IMR-90 (cell line): ENCODE data around the gene NNAT. TPM values are rescaled to one million over a fixed set of nuclear protein-coding genes. Genes with fewer than 3 reads are reported as not detected.

Experiments
- ATAC-seq: fragments of 200-7000 bp; cut with Tn5 transposase; 2 replicates; pipeline ENCODE4 v1.9.1; 2020; ENCODE audit warnings: low read depth, mild to moderate bottlenecking, moderate library complexity
- BruUV-seq: library from RNA; stranded (reverse); fragments of 400-500 nt; replicated peaks from 2 replicates; lab custom pipeline; 2021; lab: Mats Ljungman, UMichigan
- CTCF ChIA-PET: fragments of 300-600 bp; formaldehyde crosslinking; extraction: SDS; loops from one replicate; lab custom pipeline; 2021; ENCODE audit warnings: antibody characterized with exemption; lab: Yijun Ruan, JAX
- POLR2A ChIA-PET: fragments of 300-600 bp; sonication (Branson Sonifier 250); formaldehyde crosslinking; loops from one replicate; lab custom pipeline; 2022; ENCODE audit warnings: antibody characterized with exemption; ENCODE audit not compliant: unreplicated experiment; lab: Charles Lee
- DNase-seq: peaks from one replicate; pipeline ENCODE4 v3.0.0; 2013
- H2AFZ ChIP-seq: replicated peaks from 2 replicates; pipeline ENCODE3; 2013; ENCODE audit warnings: low read length, mild to moderate bottlenecking; ENCODE audit not compliant: poor library complexity
- H2AK5ac ChIP-seq: 2 replicates; pipeline ENCODE4 v1.6.1; 2013; ENCODE audit warnings: low read depth, low read length, inconsistent platforms
- H2AK9ac ChIP-seq: replicated peaks from 2 replicates; pipeline ENCODE3; 2013; ENCODE audit warnings: mild to moderate bottlenecking, low read depth, low read length, moderate library complexity; ENCODE audit not compliant: poor library complexity
- H2BK120ac ChIP-seq: 2 replicates; pipeline ENCODE4 v1.6.1; 2013; ENCODE audit warnings: low read depth, low read length, inconsistent platforms
- H2BK15ac ChIP-seq: 3 replicates; pipeline ENCODE4 v1.6.1; 2013; ENCODE audit warnings: low read depth, low read length, inconsistent platforms
- H2BK20ac ChIP-seq: 2 replicates; pipeline ENCODE4 v1.6.1; 2013; ENCODE audit warnings: low read depth, mild to moderate bottlenecking, inconsistent platforms, low read length, moderate library complexity
- H2BK5ac ChIP-seq: 2 replicates; pipeline ENCODE4 v1.6.1; 2013; ENCODE audit warnings: mild to moderate bottlenecking, low read depth, low read length, inconsistent platforms; ENCODE audit not compliant: poor library complexity, severe bottlenecking
- H3K14ac ChIP-seq: replicated peaks from 2 replicates; pipeline ENCODE4 v1.6.1; 2013; ENCODE audit warnings: low read depth, low read length, inconsistent platforms
- H3K18ac ChIP-seq: 2 replicates; pipeline ENCODE4 v1.6.1; 2013; ENCODE audit warnings: low read depth, low read length, control low read depth
- H3K23ac ChIP-seq: 2 replicates; pipeline ENCODE4 v1.6.1; 2013; ENCODE audit warnings: low read depth, low read length, inconsistent platforms
- H3K27ac ChIP-seq: 2 replicates; pipeline ENCODE4 v1.5.1; 2013; ENCODE audit warnings: mild to moderate bottlenecking, control low read depth, low read length; ENCODE audit not compliant: insufficient read depth
- H3K27me3 ChIP-seq: 2 replicates; pipeline ENCODE4 v1.6.1; 2013; ENCODE audit warnings: low read length; ENCODE audit not compliant: control insufficient read depth, insufficient read depth
- H3K36me3 ChIP-seq: 2 replicates; pipeline ENCODE4 v1.6.1; 2013; ENCODE audit warnings: low read length, mixed read lengths; ENCODE audit not compliant: control insufficient read depth, insufficient read depth
- H3K4ac ChIP-seq: 2 replicates; pipeline ENCODE4 v1.6.1; 2013; ENCODE audit warnings: low read depth, low read length, inconsistent platforms
- H3K4me1 ChIP-seq: 2 replicates; pipeline ENCODE4 v1.6.1; 2013; ENCODE audit warnings: low read length, mixed read lengths; ENCODE audit not compliant: control insufficient read depth, insufficient read depth
- H3K4me2 ChIP-seq: 2 replicates; pipeline ENCODE4 v1.6.1; 2013; ENCODE audit warnings: low read depth, mild to moderate bottlenecking, control low read depth, low read length, moderate library complexity
- H3K4me3 ChIP-seq: 2 replicates; pipeline ENCODE4 v1.5.1; 2013; ENCODE audit warnings: low read depth, mild to moderate bottlenecking, control low read depth, low read length, moderate library complexity; ENCODE audit not compliant: insufficient read depth
- H3K56ac ChIP-seq: 2 replicates; pipeline ENCODE4 v1.6.1; 2013; ENCODE audit warnings: low read length, inconsistent platforms; ENCODE audit not compliant: insufficient read depth; ENCODE audit errors: extremely low read depth
- H3K79me1 ChIP-seq, 2 experiments: 2 replicates each; pipeline ENCODE4 v1.6.1; 2013; ENCODE audit warnings: low read length in 2 of 2, inconsistent platforms in 1 of 2, low read depth in 1 of 2
- H3K9ac ChIP-seq: 2 replicates; pipeline ENCODE4 v1.6.1; 2013; ENCODE audit warnings: low read depth, low read length, control low read depth
- H3K9me1 ChIP-seq: 2 replicates; pipeline ENCODE4 v1.6.1; 2013; ENCODE audit warnings: low read length, inconsistent platforms; ENCODE audit not compliant: insufficient read depth
- H3K9me3 ChIP-seq: 2 replicates; pipeline ENCODE4 v1.6.1; 2013; ENCODE audit warnings: low read length; ENCODE audit not compliant: control insufficient read depth, insufficient read depth
- H4K20me1 ChIP-seq: 2 replicates; pipeline ENCODE4 v1.6.1; 2013; ENCODE audit warnings: low read length, inconsistent platforms; ENCODE audit not compliant: insufficient read depth
- H4K5ac ChIP-seq: 2 replicates; pipeline ENCODE4 v1.6.1; 2013; ENCODE audit warnings: mild to moderate bottlenecking, low read depth, low read length, control low read depth
- H4K8ac ChIP-seq, 2 experiments: 2 replicates each; pipeline ENCODE4 v1.6.1; 2013; ENCODE audit warnings: low read depth in 2 of 2, low read length in 2 of 2, control low read depth in 1 of 2, inconsistent platforms in 1 of 2
- H4K91ac ChIP-seq: 2 replicates; pipeline ENCODE4 v1.6.1; 2013; ENCODE audit warnings: low read depth, low read length, inconsistent platforms; ENCODE audit not compliant: insufficient read depth
- BHLHE40 ChIP-seq: fragments of 150-350 bp; IDR thresholded peaks from 2 replicates; pipeline ENCODE4 v1.6.1; 2016; ENCODE audit warnings: mild to moderate bottlenecking, low read depth, low read length
- CEBPB ChIP-seq: IDR thresholded peaks from 2 replicates; pipeline ENCODE4 v1.6.1; 2012; ENCODE audit warnings: low read depth, low read length, improper control_type of control experiment
- CHD1 ChIP-seq: IDR thresholded peaks from 2 replicates; pipeline ENCODE4 v1.6.1; 2012; ENCODE audit warnings: low read depth, low read length, improper control_type of control experiment
- FOS ChIP-seq: fragments of 150-350 bp; IDR thresholded peaks from 2 replicates; pipeline ENCODE4 v1.6.1; 2016; ENCODE audit warnings: low read depth, low read length
- MAFK ChIP-seq: IDR thresholded peaks from 2 replicates; pipeline ENCODE4 v1.6.1; 2012; ENCODE audit warnings: low read depth, low read length, improper control_type of control experiment
- MAZ ChIP-seq: IDR thresholded peaks from 2 replicates; pipeline ENCODE4 v1.6.1; 2012; ENCODE audit warnings: low read depth, mild to moderate bottlenecking, low read length, improper control_type of control experiment, moderate library complexity, borderline replicate concordance
- NFE2L2 ChIP-seq: fragments of 150-350 bp; IDR thresholded peaks from 2 replicates; pipeline ENCODE4 v1.6.1; 2016; ENCODE audit warnings: low read depth, mild to moderate bottlenecking, low read length
- POLR2A ChIP-seq: IDR thresholded peaks from 2 replicates; pipeline ENCODE4 v1.6.1; 2012; ENCODE audit warnings: mild to moderate bottlenecking, low read depth, low read length
- RAD21 ChIP-seq: IDR thresholded peaks from 2 replicates; pipeline ENCODE4 v1.6.1; 2012; ENCODE audit warnings: low read length, improper control_type of control experiment
- RCOR1 ChIP-seq: IDR thresholded peaks from 2 replicates; pipeline ENCODE4 v1.6.1; 2012; ENCODE audit warnings: mild to moderate bottlenecking, low read length, improper control_type of control experiment; ENCODE audit not compliant: insufficient replicate concordance
- RFX5 ChIP-seq: IDR thresholded peaks from 2 replicates; pipeline ENCODE4 v1.8.0; 2012; ENCODE audit warnings: low read depth, mild to moderate bottlenecking, low read length, moderate library complexity
- WGBS, 2 experiments: methylation state at CpG; one replicate each; pipeline versions ENCODE4 v1.1.5 to v1.1.7; 2013; ENCODE audit warnings: missing lambda C conversion rate in 2 of 2; ENCODE audit not compliant: insufficient read length in 1 of 2; ENCODE audit errors: extremely low coverage in 2 of 2; 5-methylcytosine and 5-hydroxymethylcytosine counted together
- dilution Hi-C: fragments of 300-500 bp; cut with HindIII; formaldehyde crosslinking; loops from one replicate; pipeline ENCODE4 v1.14.3; 2018; ENCODE audit warnings: low sequenced_read_pairs; ENCODE audit not compliant: unreplicated experiment
- in situ Hi-C: fragments of 300-500 bp; cut with MboI; formaldehyde crosslinking; loops from 3 replicates; pipeline ENCODE4 v1.14.3; 2019; ENCODE audit warnings: low sequenced_read_pairs, inconsistent platforms, mixed read lengths
- intact Hi-C: fragments of 100-400 bp; cut with micrococcal nuclease; formaldehyde crosslinking; loops from 2 replicates; pipeline ENCODE4 v1.10.0; 2022
- polyA plus RNA-seq, 3 experiments: library from polyadenylated mRNA; depleted of rRNA; stranded (reverse); fragments of >200 nt; gene quantifications; 2 replicates each; pipeline ENCODE4 v1.2.3, GENCODE V29; 2012; ENCODE audit warnings: low replicate concordance in 1 of 3
- total RNA-seq: library from RNA; depleted of rRNA; stranded (reverse); fragments of >200 nt; gene quantifications from 2 replicates; pipeline ENCODE4 v1.2.3, GENCODE V29; 2012
- TF ChIP-seq, protein P1 (sequence below): fragments of 150-350 bp; IDR thresholded peaks from 2 replicates; pipeline ENCODE4 v1.6.1; 2017; ENCODE audit warnings: mild to moderate bottlenecking, antibody characterized with exemption, low read length, low read depth
- TF ChIP-seq, protein P2 (sequence below): conservative IDR thresholded peaks from 2 replicates; pipeline ENCODE4 v1.5.1; 2012; ENCODE audit warnings: mild to moderate bottlenecking, low read depth, low read length, improper control_type of control experiment
- TF ChIP-seq, protein P3 (sequence below): fragments of 150-350 bp; IDR thresholded peaks from 2 replicates; pipeline ENCODE4 v1.6.1; 2016; ENCODE audit warnings: low read depth, mild to moderate bottlenecking, low read length, moderate library complexity, borderline replicate concordance

NNAT gene
- total and polyA plus RNA-seq, 2 of the 4 experiments (the other 2 are of a cell fraction): 2.0 to 6.5 TPM

DNA sequence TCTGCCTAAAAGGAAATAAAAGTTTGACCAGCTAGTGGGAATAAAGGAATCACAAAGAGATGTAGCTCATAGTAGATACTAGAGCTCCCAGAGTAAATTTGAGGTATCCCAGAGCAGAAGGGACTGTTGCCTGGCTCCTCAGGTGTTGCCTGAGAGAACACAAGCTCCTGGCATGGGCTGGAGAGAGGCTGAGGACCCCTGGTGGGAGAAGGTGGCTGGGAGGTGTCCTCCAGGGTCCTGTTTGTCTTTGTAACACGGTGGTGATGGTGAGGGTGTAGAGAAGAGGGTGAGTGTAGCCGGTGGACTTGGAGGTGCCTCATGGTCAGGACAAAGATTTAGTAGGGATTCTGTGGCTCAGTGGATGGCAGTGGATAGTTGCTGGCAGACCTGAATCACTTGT, 28.1 kb upstream of the NNAT start:
- H2BK120ac ChIP-seq: no peak overlapping the region
- no peak overlapping the region for H3K27ac ChIP-seq

More for the DNA sequence above, 28.1 kb upstream of the NNAT start:
- no peak overlapping the region for H3K9ac ChIP-seq
- intact Hi-C loops: no loop called here
- POLR2A ChIA-PET: no interaction called here
- H3K9me1 ChIP-seq: peaks cover 1% of the 10 kb centered on the region; the same call in 1 of the 2 replicates
- no peak overlapping the region for H3K4me3 ChIP-seq
- no peaks in the 10 kb centered on the region for H3K9me3 ChIP-seq
- no peak overlapping the region for H2AK9ac ChIP-seq
- H3K4ac ChIP-seq: no peak overlapping the region
- no peak overlapping the region for H2BK5ac ChIP-seq
- H2BK15ac ChIP-seq: no peak overlapping the region
- H3K18ac ChIP-seq: no peak overlapping the region
- H4K91ac ChIP-seq: no peak overlapping the region
- no peak overlapping the region for H2AFZ ChIP-seq
- no peaks in the 10 kb centered on the region; the same call in none of the 2 replicates for H3K36me3 ChIP-seq
- H3K4me1 ChIP-seq: peaks cover under 1% of the 10 kb centered on the region; the same call in 1 of the 2 replicates
- in situ Hi-C loops: no loop called here
- no peak overlapping the region for H3K14ac ChIP-seq
- no TSS peak for BruUV-seq
- no peak overlapping the region for H4K5ac ChIP-seq
- no peak overlapping the region for H4K8ac ChIP-seq
- dilution Hi-C loops: no loop called here
- WGBS, 2 experiments: no CpG with 5 or more reads among the region's 2 CpGs
- no peak overlapping the region for H3K23ac ChIP-seq
- ATAC-seq (no peak), DNase-seq (no peak)
- no peak for TF ChIP-seq CEBPB
- no peak for TF ChIP-seq RCOR1
- TF ChIP-seq RAD21: no peak
- TF ChIP-seq FOS: no peak
- TF ChIP-seq NFE2L2: no peak
- TF ChIP-seq MAZ: no peak
- TF ChIP-seq POLR2A: no peak
- TF ChIP-seq BHLHE40: no peak
- TF ChIP-seq, protein P1, sequence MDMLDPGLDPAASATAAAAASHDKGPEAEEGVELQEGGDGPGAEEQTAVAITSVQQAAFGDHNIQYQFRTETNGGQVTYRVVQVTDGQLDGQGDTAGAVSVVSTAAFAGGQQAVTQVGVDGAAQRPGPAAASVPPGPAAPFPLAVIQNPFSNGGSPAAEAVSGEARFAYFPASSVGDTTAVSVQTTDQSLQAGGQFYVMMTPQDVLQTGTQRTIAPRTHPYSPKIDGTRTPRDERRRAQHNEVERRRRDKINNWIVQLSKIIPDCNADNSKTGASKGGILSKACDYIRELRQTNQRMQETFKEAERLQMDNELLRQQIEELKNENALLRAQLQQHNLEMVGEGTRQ: no peak
- TF ChIP-seq MAFK: no peak
- TF ChIP-seq, protein P2, sequence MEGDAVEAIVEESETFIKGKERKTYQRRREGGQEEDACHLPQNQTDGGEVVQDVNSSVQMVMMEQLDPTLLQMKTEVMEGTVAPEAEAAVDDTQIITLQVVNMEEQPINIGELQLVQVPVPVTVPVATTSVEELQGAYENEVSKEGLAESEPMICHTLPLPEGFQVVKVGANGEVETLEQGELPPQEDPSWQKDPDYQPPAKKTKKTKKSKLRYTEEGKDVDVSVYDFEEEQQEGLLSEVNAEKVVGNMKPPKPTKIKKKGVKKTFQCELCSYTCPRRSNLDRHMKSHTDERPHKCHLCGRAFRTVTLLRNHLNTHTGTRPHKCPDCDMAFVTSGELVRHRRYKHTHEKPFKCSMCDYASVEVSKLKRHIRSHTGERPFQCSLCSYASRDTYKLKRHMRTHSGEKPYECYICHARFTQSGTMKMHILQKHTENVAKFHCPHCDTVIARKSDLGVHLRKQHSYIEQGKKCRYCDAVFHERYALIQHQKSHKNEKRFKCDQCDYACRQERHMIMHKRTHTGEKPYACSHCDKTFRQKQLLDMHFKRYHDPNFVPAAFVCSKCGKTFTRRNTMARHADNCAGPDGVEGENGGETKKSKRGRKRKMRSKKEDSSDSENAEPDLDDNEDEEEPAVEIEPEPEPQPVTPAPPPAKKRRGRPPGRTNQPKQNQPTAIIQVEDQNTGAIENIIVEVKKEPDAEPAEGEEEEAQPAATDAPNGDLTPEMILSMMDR: no peak
- TF ChIP-seq RFX5: no peak
- TF ChIP-seq, protein P3, sequence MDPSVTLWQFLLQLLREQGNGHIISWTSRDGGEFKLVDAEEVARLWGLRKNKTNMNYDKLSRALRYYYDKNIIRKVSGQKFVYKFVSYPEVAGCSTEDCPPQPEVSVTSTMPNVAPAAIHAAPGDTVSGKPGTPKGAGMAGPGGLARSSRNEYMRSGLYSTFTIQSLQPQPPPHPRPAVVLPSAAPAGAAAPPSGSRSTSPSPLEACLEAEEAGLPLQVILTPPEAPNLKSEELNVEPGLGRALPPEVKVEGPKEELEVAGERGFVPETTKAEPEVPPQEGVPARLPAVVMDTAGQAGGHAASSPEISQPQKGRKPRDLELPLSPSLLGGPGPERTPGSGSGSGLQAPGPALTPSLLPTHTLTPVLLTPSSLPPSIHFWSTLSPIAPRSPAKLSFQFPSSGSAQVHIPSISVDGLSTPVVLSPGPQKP: no peak
- no peak for TF ChIP-seq CHD1
- no peak overlapping the region for H2AK5ac ChIP-seq
- CTCF ChIA-PET: interaction anchor here (0.7 kb wide), 1 partner anchor 34 kb away, joined by 3 read pairs; no protein-coding TSS in a partner anchor
- H4K20me1 ChIP-seq: 0 out of 2 replicates have a peak, but pooled peaks cover 4% of the 10 kb centered on the region
- H2BK20ac ChIP-seq: no peak overlapping the region
- no peak overlapping the region for H3K56ac ChIP-seq
- H3K4me2 ChIP-seq: no peak overlapping the region
- no peaks in the 10 kb centered on the region; a peak in 1 of 4 replicates for H3K79me1 ChIP-seq
- no peaks in the 10 kb centered on the region; the same call in 1 of the 2 replicates for H3K27me3 ChIP-seq
